Measurements from ENCODE around the gene BEGAIN. TPM values are rescaled to one million over a fixed set of nuclear protein-coding genes. Genes with fewer than 3 reads are reported as not detected.

The BEGAIN gene
- total RNA-seq, 1 experiment from 2014 or later: 0.54 TPM

DNA sequence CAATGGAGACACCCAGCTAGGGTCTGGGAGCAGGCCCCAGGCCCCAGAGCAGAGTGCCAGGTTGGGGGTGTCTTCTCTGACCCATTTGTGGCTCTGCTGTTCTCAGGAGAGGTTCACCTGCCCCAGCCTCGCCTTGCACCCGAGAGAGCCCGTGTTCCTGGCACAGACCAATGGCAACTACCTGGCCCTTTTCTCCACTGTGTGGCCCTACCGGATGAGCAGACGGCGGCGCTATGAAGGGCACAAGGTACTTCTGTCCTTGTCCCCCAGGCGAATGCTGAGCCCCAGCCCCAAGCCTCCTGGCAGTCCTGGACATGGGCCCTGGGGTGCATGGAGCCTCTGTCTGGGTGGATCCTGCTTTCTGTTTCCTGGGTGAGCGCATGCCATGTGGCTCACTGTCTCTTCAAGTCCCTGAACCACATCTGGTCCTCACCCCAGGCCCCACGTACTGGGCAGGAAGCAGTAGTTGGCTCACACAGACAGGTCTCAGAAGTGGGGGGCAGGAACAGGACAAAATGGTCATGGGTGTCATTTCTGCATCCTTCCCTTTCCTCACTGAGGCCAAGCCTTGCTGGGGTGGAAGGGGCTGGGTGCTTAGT, 58.2 kb downstream of the BEGAIN start:
- BruUV-seq (replicated peaks): no TSS peak
- Histone ChIP-seq H3K36me3 (ENCODE audit: control insufficient read depth, insufficient read depth, low read length) (no peaks in the 10 kb centered on the region), H3K27me3 (replicated peaks; ENCODE audit: control insufficient read depth, insufficient read depth, low read length) (no peaks in the 10 kb centered on the region), H3K4me1 (no peaks in the 10 kb centered on the region), H3K9me3 (no peaks in the 10 kb centered on the region), H3K4me3 (ENCODE audit: low read depth, low read length) (no peak overlapping the region)
- DNase-seq: no peak
- H3K4me3 Mint-ChIP-seq (ENCODE audit: unreplicated experiment): no peak overlapping the region
- H3K36me3 Mint-ChIP-seq (ENCODE audit: insufficient read depth, unreplicated experiment): no peaks in the 10 kb centered on the region
- H3K27ac Mint-ChIP-seq (ENCODE audit: unreplicated experiment): no peak overlapping the region
- TF ChIP-seq, protein P1, sequence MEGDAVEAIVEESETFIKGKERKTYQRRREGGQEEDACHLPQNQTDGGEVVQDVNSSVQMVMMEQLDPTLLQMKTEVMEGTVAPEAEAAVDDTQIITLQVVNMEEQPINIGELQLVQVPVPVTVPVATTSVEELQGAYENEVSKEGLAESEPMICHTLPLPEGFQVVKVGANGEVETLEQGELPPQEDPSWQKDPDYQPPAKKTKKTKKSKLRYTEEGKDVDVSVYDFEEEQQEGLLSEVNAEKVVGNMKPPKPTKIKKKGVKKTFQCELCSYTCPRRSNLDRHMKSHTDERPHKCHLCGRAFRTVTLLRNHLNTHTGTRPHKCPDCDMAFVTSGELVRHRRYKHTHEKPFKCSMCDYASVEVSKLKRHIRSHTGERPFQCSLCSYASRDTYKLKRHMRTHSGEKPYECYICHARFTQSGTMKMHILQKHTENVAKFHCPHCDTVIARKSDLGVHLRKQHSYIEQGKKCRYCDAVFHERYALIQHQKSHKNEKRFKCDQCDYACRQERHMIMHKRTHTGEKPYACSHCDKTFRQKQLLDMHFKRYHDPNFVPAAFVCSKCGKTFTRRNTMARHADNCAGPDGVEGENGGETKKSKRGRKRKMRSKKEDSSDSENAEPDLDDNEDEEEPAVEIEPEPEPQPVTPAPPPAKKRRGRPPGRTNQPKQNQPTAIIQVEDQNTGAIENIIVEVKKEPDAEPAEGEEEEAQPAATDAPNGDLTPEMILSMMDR (IDR thresholded peaks at IDR 0.05; ENCODE audit: insufficient read depth in 1 of 2, low read depth in 1 of 2, low read length in 1 of 2, severe bottlenecking in 1 of 2, unreplicated experiment in 1 of 2): no peak
- H3K27me3 Mint-ChIP-seq (ENCODE audit: insufficient read depth, unreplicated experiment): no peaks in the 10 kb centered on the region
- POLR2A ChIA-PET: no interaction called here
- H3K9me3 Mint-ChIP-seq (ENCODE audit: unreplicated experiment): no peaks in the 10 kb centered on the region
- no peaks in the 10 kb centered on the region for H3K4me1 Mint-ChIP-seq (ENCODE audit: low read depth, unreplicated experiment)
- intact Hi-C loops (cut with micrococcal nuclease; ENCODE audit: unreplicated experiment): no loop called here
- CTCF ChIA-PET: no interaction called here

DNA sequence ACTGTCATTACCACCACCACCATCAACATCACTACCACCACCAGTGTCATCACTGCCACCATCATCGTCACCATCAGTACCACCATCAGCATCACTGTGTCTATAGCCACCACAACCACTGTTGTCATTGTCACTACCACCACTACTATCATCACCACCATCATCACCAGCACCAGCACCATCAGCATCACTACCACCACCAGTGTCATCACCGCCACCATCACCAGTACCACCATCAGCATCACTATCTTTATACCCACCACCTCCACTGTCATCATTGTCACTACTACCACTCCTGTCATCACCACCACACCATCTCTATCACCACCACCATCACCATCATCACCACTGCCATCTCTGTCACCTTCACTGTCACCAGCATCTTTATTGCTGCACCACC, 60.6 kb downstream of the BEGAIN start:
- no peak overlapping the region for H3K27ac Mint-ChIP-seq (ENCODE audit: unreplicated experiment)
- ChIA-PET CTCF (no interaction called here), POLR2A (no interaction called here)
- H3K4me3 ChIP-seq (ENCODE audit: low read depth, low read length): no peak overlapping the region
- TF ChIP-seq, protein P1 (IDR thresholded peaks at IDR 0.05; ENCODE audit: insufficient read depth in 1 of 2, low read depth in 1 of 2, low read length in 1 of 2, severe bottlenecking in 1 of 2, unreplicated experiment in 1 of 2): no peak
- no TSS peak for BruUV-seq (replicated peaks)
- H3K4me1 Mint-ChIP-seq (ENCODE audit: low read depth, unreplicated experiment): no peaks in the 10 kb centered on the region
- no peaks in the 10 kb centered on the region for H3K36me3 ChIP-seq (ENCODE audit: control insufficient read depth, insufficient read depth, low read length)
- no peaks in the 10 kb centered on the region for H3K36me3 Mint-ChIP-seq (ENCODE audit: insufficient read depth, unreplicated experiment)
- no peak overlapping the region for H3K4me3 Mint-ChIP-seq (ENCODE audit: unreplicated experiment)
- no peaks in the 10 kb centered on the region for H3K27me3 ChIP-seq (replicated peaks; ENCODE audit: control insufficient read depth, insufficient read depth, low read length)
- no peaks in the 10 kb centered on the region for H3K9me3 ChIP-seq
- intact Hi-C loops (cut with micrococcal nuclease; ENCODE audit: unreplicated experiment): no loop called here
- DNase-seq: no peak
- H3K27me3 Mint-ChIP-seq (ENCODE audit: insufficient read depth, unreplicated experiment): no peaks in the 10 kb centered on the region
- H3K9me3 Mint-ChIP-seq (ENCODE audit: unreplicated experiment): no peaks in the 10 kb centered on the region
- no peaks in the 10 kb centered on the region for H3K4me1 ChIP-seq

DNA sequence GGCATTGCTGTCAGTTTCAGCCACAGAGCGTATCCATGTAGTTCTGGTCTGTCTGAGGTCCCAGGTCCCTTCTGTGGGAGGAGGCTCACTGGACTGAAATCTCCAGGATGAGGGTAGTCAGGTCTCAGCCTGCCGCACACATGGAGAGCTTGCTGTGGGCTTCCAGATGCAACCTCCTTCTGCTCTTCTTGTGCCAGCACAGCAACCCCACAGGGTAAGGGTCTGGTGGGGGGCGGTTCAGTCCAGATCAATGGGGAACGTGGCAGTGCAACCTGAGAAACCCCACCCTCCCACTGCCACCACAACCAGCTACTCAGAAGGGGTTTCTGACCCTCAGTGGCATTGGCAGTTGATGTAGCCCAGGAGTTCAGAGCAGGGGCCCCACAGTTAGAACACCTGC, 61.2 kb downstream of the BEGAIN start:
- H3K4me1 Mint-ChIP-seq (ENCODE audit: low read depth, unreplicated experiment): no peaks in the 10 kb centered on the region
- Histone ChIP-seq H3K9me3 (no peaks in the 10 kb centered on the region), H3K27me3 (replicated peaks; ENCODE audit: control insufficient read depth, insufficient read depth, low read length) (no peaks in the 10 kb centered on the region), H3K4me1 (no peaks in the 10 kb centered on the region), H3K36me3 (ENCODE audit: control insufficient read depth, insufficient read depth, low read length) (no peaks in the 10 kb centered on the region), H3K4me3 (ENCODE audit: low read depth, low read length) (no peak overlapping the region)
- H3K36me3 Mint-ChIP-seq (ENCODE audit: insufficient read depth, unreplicated experiment): no peaks in the 10 kb centered on the region
- TF ChIP-seq, protein P1 (IDR thresholded peaks at IDR 0.05; ENCODE audit: insufficient read depth in 1 of 2, low read depth in 1 of 2, low read length in 1 of 2, severe bottlenecking in 1 of 2, unreplicated experiment in 1 of 2): no peak
- CTCF ChIA-PET: interaction anchor here (0.6 kb wide), 1 partner anchor 255 kb away, joined by 4 read pairs; no protein-coding TSS in a partner anchor
- no TSS peak for BruUV-seq (replicated peaks)
- intact Hi-C loops (cut with micrococcal nuclease; ENCODE audit: unreplicated experiment): no loop called here
- no peak overlapping the region for H3K4me3 Mint-ChIP-seq (ENCODE audit: unreplicated experiment)
- DNase-seq: no peak
- H3K9me3 Mint-ChIP-seq (ENCODE audit: unreplicated experiment): no peaks in the 10 kb centered on the region
- H3K27ac Mint-ChIP-seq (ENCODE audit: unreplicated experiment): no peak overlapping the region
- POLR2A ChIA-PET: no interaction called here
- no peaks in the 10 kb centered on the region for H3K27me3 Mint-ChIP-seq (ENCODE audit: insufficient read depth, unreplicated experiment)
